HepG2 (cell line): ENCODE results near the gene MLLT10. TPM values are rescaled to one million over a fixed set of nuclear protein-coding genes. Genes with fewer than 3 reads are reported as not detected.
A peak's percentile ranks its signal among the peaks of the same experiment; 100 is the strongest.

Experiments used
- CREBL2 ChIP-seq: sonication (generic); formaldehyde crosslinking; IDR thresholded peaks from 2 replicates; pipeline ENCODE4 v1.8.1; 2023; ENCODE audit warnings: missing genetic modification reagents, mild to moderate bottlenecking, borderline replicate concordance
- HNF4A ChIP-seq: sonication (generic); formaldehyde crosslinking; IDR thresholded peaks from 2 replicates; pipeline ENCODE4 v1.4.0; 2020; ENCODE audit warnings: missing genetic modification reagents
- KDM5B ChIP-seq: sonication (generic); formaldehyde crosslinking; IDR thresholded peaks from 2 replicates; pipeline ENCODE4 v1.4.0; 2020; ENCODE audit warnings: missing genetic modification reagents, mild to moderate bottlenecking, borderline replicate concordance
- KLF16 ChIP-seq, 2 experiments: sonication (generic) in 1 of 2; formaldehyde crosslinking in 1 of 2; IDR thresholded peaks; 2 replicates each; pipeline versions ENCODE4 v1.6.1 to v1.8.0; 2016 to 2023; ENCODE audit warnings: missing genetic modification reagents in 2 of 2, missing compliant biosample characterization in 1 of 2
- MLX ChIP-seq: IDR thresholded peaks from 2 replicates; pipeline ENCODE4 v1.6.1; 2016
- NFKBIZ ChIP-seq: IDR thresholded peaks from 2 replicates; pipeline ENCODE4 v1.6.1; 2018; ENCODE audit warnings: missing genetic modification reagents, missing compliant biosample characterization
- STAG1 ChIP-seq: sonication (generic); formaldehyde crosslinking; IDR thresholded peaks from 2 replicates; pipeline ENCODE4 v1.4.0; 2020; ENCODE audit warnings: missing genetic modification reagents
- TBX2 ChIP-seq: sonication (generic); formaldehyde crosslinking; IDR thresholded peaks from 2 replicates; pipeline ENCODE4 v1.5.0; 2020; ENCODE audit warnings: missing genetic modification reagents, mild to moderate bottlenecking, borderline replicate concordance
- THYN1 ChIP-seq: sonication (generic); formaldehyde crosslinking; IDR thresholded peaks from 2 replicates; pipeline ENCODE4 v1.8.1; 2023; ENCODE audit warnings: low read depth, mild to moderate bottlenecking, moderate library complexity, missing genetic modification reagents, borderline replicate concordance
- YY1 ChIP-seq: IDR thresholded peaks from 2 replicates; pipeline ENCODE4 v1.6.1; 2011; ENCODE audit warnings: low read length, low read depth, moderate library complexity, mild to moderate bottlenecking; ENCODE audit not compliant: insufficient read depth, insufficient replicate concordance
- ZFY ChIP-seq: sonication (generic); formaldehyde crosslinking; IDR thresholded peaks from 2 replicates; pipeline ENCODE4 v1.4.0; 2020; ENCODE audit warnings: missing genetic modification reagents
- ZGPAT ChIP-seq: IDR thresholded peaks from 2 replicates; pipeline ENCODE4 v1.6.1; 2016; ENCODE audit warnings: mild to moderate bottlenecking
- ZNF205 ChIP-seq: IDR thresholded peaks from 2 replicates; pipeline ENCODE4 v1.6.1; 2018; ENCODE audit warnings: missing biosample characterization, missing genetic modification reagents
- ZNF639 ChIP-seq: conservative IDR thresholded peaks from 2 replicates; pipeline ENCODE4 v1.6.1; 2018; ENCODE audit warnings: missing genetic modification reagents
- ZNF709 ChIP-seq: sonication (generic); formaldehyde crosslinking; IDR thresholded peaks from 2 replicates; pipeline ENCODE4 v1.5.0; 2020; ENCODE audit warnings: mild to moderate bottlenecking, missing genetic modification reagents
- ZNF75D ChIP-seq: sonication (generic); formaldehyde crosslinking; IDR thresholded peaks from 2 replicates; pipeline ENCODE4 v1.8.1; 2023; ENCODE audit warnings: missing genetic modification reagents, mild to moderate bottlenecking, borderline replicate concordance
- ZNF800 ChIP-seq: sonication (generic); formaldehyde crosslinking; IDR thresholded peaks from 2 replicates; pipeline ENCODE4 v1.4.0; 2020; ENCODE audit warnings: missing genetic modification reagents
- polyA plus RNA-seq, 8 experiments: library from polyadenylated mRNA; depleted of rRNA in 3 of 8; stranded (reverse) in 7 of 8; unstranded in 1 of 8; fragments of >200 nt; fragmentation: Illumina TruSeq in 4 of 8; extraction: Trizol in 4 of 8; gene quantifications; 2 replicates each; pipeline versions ENCODE4 v1.2.1 to v1.2.3, GENCODE V29; 2011 to 2016; ENCODE audit warnings: low read depth in 4 of 8, missing spikeins in 1 of 8, mixed read lengths in 1 of 8; ENCODE audit not compliant: insufficient read depth in 1 of 8
- total RNA-seq, 5 experiments: library from RNA; depleted of rRNA; stranded (reverse); fragments of >200 nt; fragmentation: Illumina TruSeq; extraction: Trizol; gene quantifications; 2 replicates each; pipeline ENCODE4 v1.2.3, GENCODE V29; 2016; ENCODE audit warnings: low read depth in 1 of 5
- TF ChIP-seq, protein P1 (sequence below): sonication (generic); formaldehyde crosslinking; IDR thresholded peaks from 2 replicates; pipeline ENCODE4 v1.9.0; 2021; ENCODE audit warnings: missing genetic modification reagents, borderline replicate concordance
- TF ChIP-seq, protein P2 (sequence below): sonication (generic); formaldehyde crosslinking; IDR thresholded peaks from 2 replicates; pipeline ENCODE4 v1.5.0; 2020; ENCODE audit warnings: mild to moderate bottlenecking, low read depth, missing genetic modification reagents, borderline replicate concordance

Gene MLLT10
- total and polyA plus RNA-seq, 2 of the 13 experiments (the other 11 are each of a cell fraction or from before 2014, with no cell fraction given) = 51.3 to 84.1 TPM

DNA sequence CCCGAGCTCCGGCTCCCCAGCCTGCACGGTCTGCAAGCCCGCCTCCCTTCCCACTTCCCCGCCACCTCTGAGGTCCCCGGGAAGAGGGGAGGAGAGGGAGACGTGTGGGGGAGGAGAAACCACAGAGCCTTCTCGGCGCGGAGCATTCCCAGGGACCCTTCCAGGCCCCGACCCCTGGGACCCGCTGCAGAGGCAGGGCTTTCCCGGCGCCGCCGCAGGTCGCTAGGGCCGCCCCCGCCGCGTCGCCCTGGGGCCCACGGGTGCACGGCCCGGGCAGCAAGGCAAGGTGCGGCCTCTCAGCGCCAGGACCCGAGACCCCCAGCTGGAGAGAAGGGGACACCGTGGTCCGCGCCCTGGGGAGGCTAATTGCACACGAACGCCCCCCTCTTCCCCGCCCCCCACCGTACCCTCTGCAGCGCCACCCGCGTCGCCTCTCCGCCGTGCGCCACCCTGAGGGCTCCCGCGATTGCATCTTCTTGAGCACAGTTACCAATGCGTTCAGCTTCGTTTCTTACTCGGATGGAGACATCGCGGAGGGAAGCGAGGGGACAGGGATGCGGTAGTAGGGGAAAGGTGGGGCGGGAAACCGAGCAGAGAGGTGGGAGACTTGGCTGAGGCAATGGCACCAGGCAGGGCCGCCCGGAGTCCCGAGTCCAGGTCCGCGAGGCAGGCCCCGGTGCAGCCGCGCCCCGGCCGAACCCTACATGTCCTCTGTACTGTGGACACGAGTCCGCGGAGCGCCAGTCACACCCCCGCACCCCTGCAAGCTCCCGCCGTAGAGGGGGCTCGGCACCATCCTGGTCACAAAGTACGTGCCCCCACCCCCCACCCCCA, 37.5 kb upstream of the MLLT10 start (continued):
- no peak for TF ChIP-seq ZNF75D (CRISPR knock-in tag)
- 0 out of 2 replicates have a peak, but pooled peaks have one; percentile 49 for TF ChIP-seq THYN1 (CRISPR knock-in tag)
- peak; percentile 15; the same call in 1 of the 2 replicates for TF ChIP-seq ZNF205 (CRISPR knock-in tag)
- peak; percentile 85 for TF ChIP-seq ZNF800
- TF ChIP-seq CREBL2 (CRISPR knock-in tag) = peak; percentile 38; the same call in 1 of the 2 replicates
- TF ChIP-seq HNF4A (CRISPR knock-in tag) = no peak; the same call in 1 of the 2 replicates
- TF ChIP-seq MLX (CRISPR knock-in tag) = no peak; the same call in 1 of the 2 replicates
- no peak; the same call in 1 of the 2 replicates for TF ChIP-seq STAG1 (CRISPR knock-in tag)
- TF ChIP-seq, protein P1, sequence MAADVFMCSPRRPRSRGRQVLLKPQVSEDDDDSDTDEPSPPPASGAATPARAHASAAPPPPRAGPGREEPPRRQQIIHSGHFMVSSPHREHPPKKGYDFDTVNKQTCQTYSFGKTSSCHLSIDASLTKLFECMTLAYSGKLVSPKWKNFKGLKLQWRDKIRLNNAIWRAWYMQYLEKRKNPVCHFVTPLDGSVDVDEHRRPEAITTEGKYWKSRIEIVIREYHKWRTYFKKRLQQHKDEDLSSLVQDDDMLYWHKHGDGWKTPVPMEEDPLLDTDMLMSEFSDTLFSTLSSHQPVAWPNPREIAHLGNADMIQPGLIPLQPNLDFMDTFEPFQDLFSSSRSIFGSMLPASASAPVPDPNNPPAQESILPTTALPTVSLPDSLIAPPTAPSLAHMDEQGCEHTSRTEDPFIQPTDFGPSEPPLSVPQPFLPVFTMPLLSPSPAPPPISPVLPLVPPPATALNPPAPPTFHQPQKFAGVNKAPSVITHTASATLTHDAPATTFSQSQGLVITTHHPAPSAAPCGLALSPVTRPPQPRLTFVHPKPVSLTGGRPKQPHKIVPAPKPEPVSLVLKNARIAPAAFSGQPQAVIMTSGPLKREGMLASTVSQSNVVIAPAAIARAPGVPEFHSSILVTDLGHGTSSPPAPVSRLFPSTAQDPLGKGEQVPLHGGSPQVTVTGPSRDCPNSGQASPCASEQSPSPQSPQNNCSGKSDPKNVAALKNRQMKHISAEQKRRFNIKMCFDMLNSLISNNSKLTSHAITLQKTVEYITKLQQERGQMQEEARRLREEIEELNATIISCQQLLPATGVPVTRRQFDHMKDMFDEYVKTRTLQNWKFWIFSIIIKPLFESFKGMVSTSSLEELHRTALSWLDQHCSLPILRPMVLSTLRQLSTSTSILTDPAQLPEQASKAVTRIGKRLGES (CRISPR knock-in tag) = no peak
- TF ChIP-seq KDM5B (CRISPR knock-in tag) = peak; percentile 82
- no peak for TF ChIP-seq YY1
- TF ChIP-seq, protein P2, sequence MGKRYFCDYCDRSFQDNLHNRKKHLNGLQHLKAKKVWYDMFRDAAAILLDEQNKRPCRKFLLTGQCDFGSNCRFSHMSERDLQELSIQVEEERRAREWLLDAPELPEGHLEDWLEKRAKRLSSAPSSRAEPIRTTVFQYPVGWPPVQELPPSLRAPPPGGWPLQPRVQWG (CRISPR knock-in tag) = no peak
- TF ChIP-seq ZNF639 (CRISPR knock-in tag) = no peak
- no peak for TF ChIP-seq NFKBIZ (CRISPR knock-in tag)
- TF ChIP-seq KLF16 (CRISPR knock-in tag; IDR thresholded peaks at IDR 0.05) = peak in 1 of 2 experiments; percentile 43; a peak in 1 of 4 replicates
- no peak for TF ChIP-seq ZGPAT (CRISPR knock-in tag)
- peak; percentile 84 for TF ChIP-seq ZFY
- no peak; the same call in 1 of the 2 replicates for TF ChIP-seq TBX2 (CRISPR knock-in tag)
- TF ChIP-seq ZNF709 (CRISPR knock-in tag) = peak; percentile 63
